ENCODE measurements around the gene SNX33.

- TF ChIP-seq, protein P1, sequence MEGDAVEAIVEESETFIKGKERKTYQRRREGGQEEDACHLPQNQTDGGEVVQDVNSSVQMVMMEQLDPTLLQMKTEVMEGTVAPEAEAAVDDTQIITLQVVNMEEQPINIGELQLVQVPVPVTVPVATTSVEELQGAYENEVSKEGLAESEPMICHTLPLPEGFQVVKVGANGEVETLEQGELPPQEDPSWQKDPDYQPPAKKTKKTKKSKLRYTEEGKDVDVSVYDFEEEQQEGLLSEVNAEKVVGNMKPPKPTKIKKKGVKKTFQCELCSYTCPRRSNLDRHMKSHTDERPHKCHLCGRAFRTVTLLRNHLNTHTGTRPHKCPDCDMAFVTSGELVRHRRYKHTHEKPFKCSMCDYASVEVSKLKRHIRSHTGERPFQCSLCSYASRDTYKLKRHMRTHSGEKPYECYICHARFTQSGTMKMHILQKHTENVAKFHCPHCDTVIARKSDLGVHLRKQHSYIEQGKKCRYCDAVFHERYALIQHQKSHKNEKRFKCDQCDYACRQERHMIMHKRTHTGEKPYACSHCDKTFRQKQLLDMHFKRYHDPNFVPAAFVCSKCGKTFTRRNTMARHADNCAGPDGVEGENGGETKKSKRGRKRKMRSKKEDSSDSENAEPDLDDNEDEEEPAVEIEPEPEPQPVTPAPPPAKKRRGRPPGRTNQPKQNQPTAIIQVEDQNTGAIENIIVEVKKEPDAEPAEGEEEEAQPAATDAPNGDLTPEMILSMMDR (IDR thresholded peaks at IDR 0.05) = no peak
- no peak for TF ChIP-seq POLR2A (IDR thresholded peaks at IDR 0.05)
Observed at GRCh38 chr15:75650908-75651809, 3.4 kb downstream of the SNX33 start.
